Colon (tissue), 2 donors: ENCODE data around the gene SMG6.

Experiments
- FAIRE-seq: peaks from 2 replicates; lab custom pipeline; 2012; peaks lifted over from hg19 to GRCh38; lab: Jason Lieb, UNC
- donor health status: control.
- donor health status: control.

SMG6 gene

GRCh38 chr17:2105663-2106062 is 197.9 kb downstream of the SMG6 start:
- FAIRE-seq, result no peak

GRCh38 chr17:2102931-2103809 is 200.4 kb downstream of the SMG6 start:
- FAIRE-seq, result no peak

GRCh38 chr17:2101448-2102257 is 201.9 kb downstream of the SMG6 start:
- FAIRE-seq, result no peak

- no peak for FAIRE-seq
These were observed 208.1 kb downstream of the SMG6 start for GRCh38 chr17:2095536-2095910.

- FAIRE-seq, result no peak
These were observed 208.6 kb downstream of the SMG6 start for GRCh38 chr17:2094891-2095535.

GRCh38 chr17:2093349-2093748 is 210.2 kb downstream of the SMG6 start:
- no peak for FAIRE-seq

- FAIRE-seq, result no peak
These were observed 211.3 kb downstream of the SMG6 start for GRCh38 chr17:2092253-2092652.

- FAIRE-seq, result no peak
These were observed 212.6 kb downstream of the SMG6 start for GRCh38 chr17:2090804-2091534.

- no peak for FAIRE-seq
These were observed 213.4 kb downstream of the SMG6 start for GRCh38 chr17:2090210-2090641.

- no peak for FAIRE-seq
These were observed 214.6 kb downstream of the SMG6 start for GRCh38 chr17:2089021-2089422.

GRCh38 chr17:2087597-2088211 is 215.9 kb downstream of the SMG6 start:
- no peak for FAIRE-seq

- no peak for FAIRE-seq
These were observed 217.3 kb downstream of the SMG6 start for GRCh38 chr17:2086306-2086705.

GRCh38 chr17:2085648-2085949 is 218.0 kb downstream of the SMG6 start:
- FAIRE-seq, result no peak

- FAIRE-seq, result no peak
These were observed 218.6 kb downstream of the SMG6 start for GRCh38 chr17:2084766-2085647.

GRCh38 chr17:2084036-2084765 is 219.4 kb downstream of the SMG6 start:
- no peak for FAIRE-seq

- FAIRE-seq, result no peak
These were observed 220.0 kb downstream of the SMG6 start for GRCh38 chr17:2083613-2084035.

- no peak for FAIRE-seq
These were observed 221.4 kb downstream of the SMG6 start for GRCh38 chr17:2082003-2082781.

- no peak for FAIRE-seq
These were observed 222.0 kb downstream of the SMG6 start for GRCh38 chr17:2081564-2081963.

GRCh38 chr17:2077040-2077439 is 226.5 kb downstream of the SMG6 start:
- no peak for FAIRE-seq
